Panc1 (cell line): Measurements from ENCODE around the gene AGBL4. TPM values are rescaled to one million over a fixed set of nuclear protein-coding genes. Genes with fewer than 3 reads are reported as not detected.

Experiments used
- ATAC-seq: fragments of 200-7000 bp; cut with Tn5 transposase; 2 replicates; pipeline ENCODE4 v1.9.1; 2020; ENCODE audit warnings: mild to moderate bottlenecking, moderate library complexity
- BruUV-seq: library from RNA; stranded (reverse); fragments of 400-500 nt; replicated peaks from 2 replicates; lab custom pipeline; 2021; lab: Mats Ljungman, UMichigan
- CTCF ChIA-PET: fragments of 300-600 bp; sonication (Branson Sonifier 250); formaldehyde crosslinking; loops from one replicate; lab custom pipeline; 2022; ENCODE audit warnings: antibody characterized with exemption; lab: Charles Lee
- POLR2A ChIA-PET: fragments of 300-600 bp; sonication (Branson Sonifier 250); formaldehyde crosslinking; loops from one replicate; lab custom pipeline; 2022; ENCODE audit warnings: antibody characterized with exemption; lab: Charles Lee
- DNase-seq: peaks from one replicate; pipeline ENCODE4 v3.0.0-alpha.2; 2010; ENCODE audit warnings: low read depth, low spot score
- H3K27ac ChIP-seq: 2 replicates; pipeline ENCODE4 v1.5.1; 2011; ENCODE audit warnings: mild to moderate bottlenecking, low read length, inconsistent platforms
- H3K27me3 ChIP-seq: fragments of 200-500 bp; sonication (Bioruptor generic); 2 replicates; pipeline ENCODE4 v1.6.0; 2014; ENCODE audit warnings: low read length, inconsistent platforms; ENCODE audit not compliant: control insufficient read depth, insufficient read depth
- H3K36me3 ChIP-seq: fragments of 200-500 bp; sonication (Bioruptor generic); 2 replicates; pipeline ENCODE4 v1.5.1; 2014; ENCODE audit warnings: inconsistent platforms, mild to moderate bottlenecking, low read length, moderate library complexity; ENCODE audit not compliant: control insufficient read depth, insufficient read depth
- H3K4me1 ChIP-seq: 2 replicates; pipeline ENCODE4 v1.5.1; 2011; ENCODE audit warnings: inconsistent platforms, mild to moderate bottlenecking, low read length, moderate library complexity; ENCODE audit not compliant: control insufficient read depth, insufficient read depth
- H3K4me3 ChIP-seq, 2 experiments: 2 replicates each; pipeline ENCODE4 v1.5.1; 2011 to 2012; ENCODE audit warnings: low read depth in 2 of 2, low read length in 2 of 2, mild to moderate bottlenecking in 2 of 2, inconsistent platforms in 1 of 2, moderate library complexity in 1 of 2
- H3K9me3 ChIP-seq: fragments of 200-500 bp; sonication (Bioruptor generic); 2 replicates; pipeline ENCODE4 v1.5.1; 2014; ENCODE audit warnings: low read depth, mild to moderate bottlenecking, inconsistent platforms, low read length, moderate library complexity; ENCODE audit not compliant: control insufficient read depth, insufficient read depth
- POLR2AphosphoS5 ChIP-seq: IDR thresholded peaks from 2 replicates; pipeline ENCODE4 v1.6.1; 2012; ENCODE audit warnings: mild to moderate bottlenecking, low read depth, low read length, moderate library complexity
- REST ChIP-seq, 2 experiments: IDR thresholded peaks; 2 replicates each; pipeline ENCODE4 v1.6.1; 2011 to 2012; ENCODE audit warnings: low read depth in 2 of 2, control low read depth in 1 of 2, low read length in 1 of 2, mild to moderate bottlenecking in 1 of 2, moderate library complexity in 1 of 2; ENCODE audit not compliant: insufficient read depth in 1 of 2
- SIN3A ChIP-seq: IDR thresholded peaks from 2 replicates; pipeline ENCODE4 v1.6.1; 2012; ENCODE audit warnings: low read depth, mild to moderate bottlenecking, low read length, moderate library complexity, borderline replicate concordance; ENCODE audit not compliant: insufficient read depth
- TCF7L2 ChIP-seq: IDR thresholded peaks from 2 replicates; pipeline ENCODE4 v1.6.1; 2011; ENCODE audit warnings: mild to moderate bottlenecking, low read depth, low read length, inconsistent platforms
- in situ Hi-C: cut with HindIII; loops from 2 replicates; pipeline ENCODE4 v1.10.0; 2016; ENCODE audit warnings: low sequenced_read_pairs, low pct_unique_long_range_greater_than_20kb
- intact Hi-C: fragments of 100-400 bp; cut with micrococcal nuclease; formaldehyde crosslinking; loops from one replicate; pipeline ENCODE4 v1.10.0; 2022; ENCODE audit not compliant: unreplicated experiment
- total RNA-seq: library from RNA; stranded (reverse); gene quantifications from one replicate; pipeline ENCODE4 v1.2.1, GENCODE V29; 2021; ENCODE audit not compliant: unreplicated experiment
- TF ChIP-seq, protein P1 (sequence below): fragments of 450-650 bp; IDR thresholded peaks from 2 replicates; pipeline ENCODE4 v1.5.1; 2017; ENCODE audit warnings: mild to moderate bottlenecking

The AGBL4 gene
- total RNA-seq, 1 experiment from 2014 or later: not detected

GRCh38 chr1:49971088-49971487, 52.7 kb downstream of the AGBL4 start:
- Histone ChIP-seq H3K4me1 (no peaks in the 10 kb centered on the region), H3K9me3 (no peaks in the 10 kb centered on the region), H3K4me3 (no peak overlapping the region), H3K36me3 (no peaks in the 10 kb centered on the region), H3K27me3 (no peaks in the 10 kb centered on the region), H3K27ac (no peak overlapping the region)
- CTCF ChIA-PET: no interaction called here
- DNase-seq (no peak), ATAC-seq (no peak)
- in situ Hi-C loops (no loop called here), intact Hi-C loops (no loop called here)
- TF ChIP-seq REST (IDR thresholded peaks at IDR 0.05; ENCODE audit: insufficient read depth in 1 of 2, low read depth in 2 of 2, low read length in 1 of 2) (no peak), TCF7L2 (no peak), POLR2AphosphoS5 (no peak), SIN3A (no peak)
- TF ChIP-seq, protein P1, sequence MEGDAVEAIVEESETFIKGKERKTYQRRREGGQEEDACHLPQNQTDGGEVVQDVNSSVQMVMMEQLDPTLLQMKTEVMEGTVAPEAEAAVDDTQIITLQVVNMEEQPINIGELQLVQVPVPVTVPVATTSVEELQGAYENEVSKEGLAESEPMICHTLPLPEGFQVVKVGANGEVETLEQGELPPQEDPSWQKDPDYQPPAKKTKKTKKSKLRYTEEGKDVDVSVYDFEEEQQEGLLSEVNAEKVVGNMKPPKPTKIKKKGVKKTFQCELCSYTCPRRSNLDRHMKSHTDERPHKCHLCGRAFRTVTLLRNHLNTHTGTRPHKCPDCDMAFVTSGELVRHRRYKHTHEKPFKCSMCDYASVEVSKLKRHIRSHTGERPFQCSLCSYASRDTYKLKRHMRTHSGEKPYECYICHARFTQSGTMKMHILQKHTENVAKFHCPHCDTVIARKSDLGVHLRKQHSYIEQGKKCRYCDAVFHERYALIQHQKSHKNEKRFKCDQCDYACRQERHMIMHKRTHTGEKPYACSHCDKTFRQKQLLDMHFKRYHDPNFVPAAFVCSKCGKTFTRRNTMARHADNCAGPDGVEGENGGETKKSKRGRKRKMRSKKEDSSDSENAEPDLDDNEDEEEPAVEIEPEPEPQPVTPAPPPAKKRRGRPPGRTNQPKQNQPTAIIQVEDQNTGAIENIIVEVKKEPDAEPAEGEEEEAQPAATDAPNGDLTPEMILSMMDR: no peak
- POLR2A ChIA-PET: interaction anchor here (0.7 kb wide), 1 partner anchor 1178 kb away, joined by 3 read pairs; no protein-coding TSS in a partner anchor
- BruUV-seq: no TSS peak

DNA sequence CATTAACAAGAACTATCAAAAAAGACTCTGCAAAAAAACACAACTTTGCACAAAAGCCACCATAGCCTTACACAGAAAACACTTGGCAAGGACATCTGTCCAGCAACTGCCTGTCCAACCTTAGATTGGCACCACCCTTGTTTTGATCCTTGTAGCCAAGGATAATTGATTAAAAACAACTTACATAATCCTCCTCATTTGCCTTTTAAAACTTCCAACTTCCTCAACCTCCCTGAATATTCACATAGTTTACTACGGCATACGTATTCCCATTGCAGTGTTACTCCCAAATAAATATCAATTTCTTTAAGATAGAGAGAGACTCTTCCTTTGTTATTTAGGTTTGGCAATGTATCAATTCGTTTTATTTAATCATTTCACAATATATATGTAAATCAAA, 72.4 kb downstream of the AGBL4 start:
- POLR2A ChIA-PET: no interaction called here

More for the DNA sequence above, 72.4 kb downstream of the AGBL4 start:
- Histone ChIP-seq H3K36me3 (no peaks in the 10 kb centered on the region), H3K4me3 (no peak overlapping the region), H3K4me1 (no peaks in the 10 kb centered on the region), H3K27ac (no peak overlapping the region), H3K27me3 (no peaks in the 10 kb centered on the region), H3K9me3 (no peaks in the 10 kb centered on the region)
- ATAC-seq (no peak), DNase-seq (no peak)
- CTCF ChIA-PET: no interaction called here
- in situ Hi-C loops: no loop called here
- TF ChIP-seq TCF7L2 (no peak), REST (IDR thresholded peaks at IDR 0.05; ENCODE audit: insufficient read depth in 1 of 2, low read depth in 2 of 2, low read length in 1 of 2) (no peak), SIN3A (no peak), POLR2AphosphoS5 (no peak)
- TF ChIP-seq, protein P1: no peak
- intact Hi-C loops: no loop called here
- BruUV-seq: no TSS peak
